Islet of Langerhans (tissue), 1 donor: ENCODE results near the gene SPATA6L.

Experiments used
- FAIRE-seq: peaks from one replicate; lab custom pipeline; 2011; peaks lifted over from hg19 to GRCh38; lab: Jason Lieb, UNC

Gene SPATA6L, protein sequence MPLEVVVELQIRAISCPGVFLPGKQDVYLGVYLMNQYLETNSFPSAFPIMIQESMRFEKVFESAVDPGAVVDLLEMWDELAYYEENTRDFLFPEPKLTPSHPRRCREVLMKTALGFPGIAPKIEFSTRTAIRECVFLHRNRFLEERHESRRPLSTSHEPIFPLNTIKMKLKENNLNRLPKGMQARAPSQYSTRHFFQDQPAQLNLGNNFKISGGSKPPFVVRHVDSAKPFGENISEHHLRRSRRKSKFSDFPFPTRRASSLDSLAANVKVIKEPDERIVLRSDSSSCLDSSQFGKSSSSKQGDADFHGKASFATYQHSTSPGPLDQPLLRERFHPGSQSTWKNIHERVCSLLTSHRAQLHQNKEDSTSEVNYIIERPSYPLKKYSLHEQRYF

DNA sequence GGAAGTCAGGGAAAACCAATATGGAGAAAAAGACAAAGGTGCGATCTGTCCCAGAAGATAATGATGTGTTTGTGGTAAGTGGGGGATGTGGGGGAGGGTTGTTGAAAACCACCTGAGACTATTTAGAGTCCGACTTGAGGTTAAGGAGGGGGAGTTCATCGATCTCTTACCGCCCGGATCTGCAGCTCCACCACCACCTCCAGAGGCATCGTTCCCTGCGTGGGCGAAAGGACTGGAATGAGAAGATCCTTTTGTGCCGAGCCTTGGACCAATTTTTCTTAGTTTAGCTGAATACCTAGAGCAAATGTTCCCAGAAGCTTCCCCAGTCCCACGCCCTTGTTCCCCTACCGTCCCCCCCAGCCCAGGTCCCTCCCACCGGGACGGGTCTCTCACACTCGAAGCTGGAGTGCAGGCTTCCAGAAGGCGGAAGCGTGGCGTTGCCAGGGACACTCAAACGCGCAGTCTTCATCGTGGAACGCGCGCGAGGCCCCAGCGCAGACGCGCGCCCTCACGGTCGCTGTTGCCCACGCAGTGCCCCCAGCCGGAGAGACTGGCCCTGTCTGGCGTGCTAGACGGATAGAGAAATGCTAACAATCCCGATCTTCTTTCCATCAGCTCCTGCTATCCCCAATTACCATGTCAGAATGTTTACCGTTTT, at the start of gene SPATA6L:
Gene SPATA6L (minus strand): TSS at position 439 of the 658 bp plus-strand sequence. CDS start 230 bp downstream, at position 209.
- FAIRE-seq: no peak

DNA sequence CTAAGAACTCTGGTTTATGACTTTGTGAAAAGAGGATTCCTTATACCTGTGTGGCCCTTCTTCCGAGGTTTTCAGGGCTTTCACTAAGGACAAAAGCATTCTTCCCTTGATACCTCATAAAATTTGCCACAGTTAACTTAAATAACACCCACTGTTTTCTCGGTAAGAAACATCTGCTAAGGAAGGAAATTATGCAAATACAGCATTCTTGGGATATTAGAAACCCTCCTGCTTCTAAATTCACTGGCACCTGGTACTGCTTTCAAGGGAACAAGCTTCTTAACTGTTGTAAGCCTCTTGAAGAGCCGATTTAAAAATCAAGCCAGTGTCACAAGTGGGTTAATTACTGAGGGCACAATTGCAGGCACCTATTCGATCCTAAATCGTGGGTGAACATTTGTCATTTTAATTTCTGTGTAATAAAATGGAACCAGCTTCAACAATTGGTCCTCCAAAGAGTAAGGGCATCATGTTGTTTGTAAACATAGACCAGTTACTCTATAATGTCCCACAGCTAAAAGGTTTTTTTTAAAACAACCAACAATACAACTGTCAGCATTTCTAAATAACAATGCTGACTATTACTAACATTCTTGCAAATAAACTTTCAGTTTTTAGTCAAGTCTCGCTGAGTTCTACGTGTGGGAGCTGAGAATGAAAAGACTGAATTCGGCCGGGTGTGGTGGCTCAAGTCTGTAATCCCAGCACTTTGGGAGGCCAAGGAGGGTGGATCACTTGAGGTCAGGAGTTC, 48.2 kb upstream of the SPATA6L start:
- FAIRE-seq: no peak

DNA sequence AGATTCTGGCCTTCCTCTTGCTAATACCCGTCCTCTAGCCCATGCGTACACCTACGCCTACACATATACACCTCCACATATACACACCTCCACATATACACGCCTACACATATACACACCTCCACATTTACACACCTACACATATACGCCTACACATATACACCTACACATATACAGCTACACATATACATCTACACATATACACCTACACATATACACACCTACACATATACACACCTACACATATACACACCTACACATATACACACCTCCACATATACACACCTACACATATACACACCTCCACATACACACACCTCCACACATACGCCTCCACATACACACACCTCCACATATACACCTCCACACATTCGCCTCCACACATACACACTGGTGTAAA, 47.6 kb upstream of the SPATA6L start:
- peak; percentile 91 for FAIRE-seq

- peak; percentile 95 for FAIRE-seq
Measured at GRCh38 chr9:4709380-4709779, 43.1 kb upstream of the SPATA6L start.

- FAIRE-seq: peak; percentile 58
Measured at GRCh38 chr9:4706971-4707622, 40.8 kb upstream of the SPATA6L start.

DNA sequence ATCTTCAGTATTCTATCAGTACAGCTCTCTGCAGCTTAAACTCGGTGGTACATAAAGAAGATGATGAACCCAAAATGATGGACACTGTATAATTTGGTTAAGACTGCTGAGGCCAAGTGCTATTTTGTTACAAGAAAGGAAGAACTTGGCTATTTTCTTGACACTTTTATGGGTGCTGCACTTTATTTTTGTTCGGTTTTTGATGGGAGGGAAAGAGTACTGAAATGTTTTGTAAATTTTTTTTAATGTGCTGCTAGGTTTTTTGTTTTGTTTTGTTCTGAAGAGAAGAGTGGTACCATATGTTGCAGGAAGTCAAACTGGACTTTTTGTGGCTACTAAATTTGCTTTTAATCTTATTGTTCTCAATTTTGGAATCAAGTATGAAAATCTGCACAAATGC, 39.7 kb upstream of the SPATA6L start:
- FAIRE-seq: no peak

GRCh38 chr9:4704129-4704528, 37.8 kb upstream of the SPATA6L start:
- FAIRE-seq: peak; percentile 76

GRCh38 chr9:4701526-4701925, 35.2 kb upstream of the SPATA6L start:
- FAIRE-seq: peak; percentile 92

GRCh38 chr9:4700932-4701331, 34.7 kb upstream of the SPATA6L start:
- no peak for FAIRE-seq

- no peak for FAIRE-seq
Measured at GRCh38 chr9:4700091-4700490, 33.8 kb upstream of the SPATA6L start.

DNA sequence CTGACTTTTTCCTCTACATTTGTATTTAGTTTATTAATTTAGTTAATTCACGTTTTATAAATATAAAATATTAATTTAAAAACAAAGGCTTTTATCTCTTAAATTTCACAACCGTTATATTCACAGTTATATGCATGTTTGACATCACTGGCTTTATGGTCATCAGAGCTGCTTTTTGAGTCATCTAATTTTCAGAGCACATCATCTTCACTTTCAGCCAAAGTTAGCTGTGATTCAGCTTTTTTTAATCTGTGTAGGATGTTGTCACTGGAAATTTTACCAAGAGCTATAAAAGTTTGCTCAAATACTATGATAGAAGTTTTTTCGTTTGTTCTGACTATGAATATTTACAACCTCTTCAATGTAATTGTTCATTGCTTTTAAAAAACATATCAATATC, 25.5 kb upstream of the SPATA6L start:
- FAIRE-seq: no peak

- FAIRE-seq: no peak
Measured at GRCh38 chr9:4690144-4690543, 23.9 kb upstream of the SPATA6L start.

- FAIRE-seq: no peak
Measured at GRCh38 chr9:4689687-4690104, 23.4 kb upstream of the SPATA6L start.

DNA sequence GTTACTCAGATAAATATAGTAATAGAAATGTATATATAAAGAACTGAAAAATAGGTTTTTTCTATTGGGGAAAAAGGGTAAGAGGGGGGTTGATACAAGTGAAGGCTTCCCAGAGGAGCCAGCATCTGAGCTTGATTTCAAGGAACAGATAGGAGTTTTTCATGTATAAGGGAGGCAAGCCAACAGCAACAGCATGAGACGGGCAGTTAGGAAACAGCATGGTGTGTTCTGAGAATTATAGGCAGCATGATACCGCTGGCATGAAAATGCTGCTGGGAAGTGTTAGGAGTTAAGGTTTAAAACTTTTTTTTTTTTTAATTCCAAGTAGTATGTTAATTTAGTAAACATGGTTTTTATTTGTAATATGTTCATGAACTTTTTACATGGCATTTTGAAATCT, 22.7 kb upstream of the SPATA6L start:
- no peak for FAIRE-seq

DNA sequence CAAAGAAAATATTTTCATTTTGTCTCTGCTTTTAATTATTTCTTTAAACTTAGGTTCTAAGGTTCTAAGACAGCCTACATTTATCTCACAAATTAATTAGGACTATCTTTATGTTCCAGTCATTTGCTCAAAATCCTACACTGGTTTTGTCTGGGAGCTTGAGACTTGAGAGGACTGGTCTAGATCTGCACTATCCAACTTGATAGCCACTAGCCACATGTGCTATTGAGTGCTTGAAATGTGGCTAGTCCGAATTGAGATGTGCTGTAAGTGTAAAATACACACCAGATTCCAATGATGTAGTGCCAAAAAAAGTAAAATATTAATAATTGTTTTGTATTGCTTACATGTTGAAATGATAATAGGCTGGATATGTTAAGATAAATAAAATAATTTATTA, 20.3 kb upstream of the SPATA6L start:
- FAIRE-seq: no peak

DNA sequence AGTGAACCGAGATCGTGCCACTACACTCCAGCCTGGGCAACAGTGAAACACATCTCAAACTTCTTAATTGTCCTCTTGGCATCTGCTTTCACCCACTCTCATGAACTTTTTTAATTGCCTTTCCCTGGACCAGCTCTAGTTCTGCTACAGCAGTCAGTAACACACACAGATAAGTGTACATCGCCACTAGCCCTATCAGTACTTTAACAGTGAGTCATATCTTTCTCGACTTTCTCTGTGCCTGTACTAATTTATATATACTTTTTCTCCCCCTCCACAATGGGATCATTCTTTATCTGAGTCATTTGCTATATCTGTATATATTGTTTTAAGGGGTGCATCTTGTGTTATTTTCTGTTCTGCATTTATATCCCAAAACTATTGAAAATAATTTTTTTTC, 19.8 kb upstream of the SPATA6L start:
- FAIRE-seq: no peak

- FAIRE-seq: no peak
Measured at GRCh38 chr9:4684820-4685219, 18.5 kb upstream of the SPATA6L start.

GRCh38 chr9:4680750-4681149, 14.5 kb upstream of the SPATA6L start:
- FAIRE-seq: peak; percentile 38

GRCh38 chr9:4680173-4680525, 13.9 kb upstream of the SPATA6L start:
- no peak for FAIRE-seq

GRCh38 chr9:4679268-4680172, 13.2 kb upstream of the SPATA6L start, which contains the start of gene CDC37L1:
CDC37L1 (plus strand) TSS chr9:4679569; CDS start chr9:4679768, 199 bp downstream.
- FAIRE-seq: peak; percentile 33

- FAIRE-seq: peak; percentile 90
Measured at GRCh38 chr9:4678679-4679267, 12.5 kb upstream of the SPATA6L start.
